Natural killer cell (primary cell): ENCODE data around the gene GATAD2A. TPM values are rescaled to one million over a fixed set of nuclear protein-coding genes. Genes with fewer than 3 reads are reported as not detected.

Source experiments
- ATAC-seq, 3 donors: fragments of 150-1000 bp in 2 of 3; fragments of 200-7000 bp in 1 of 3; cut with Tn5 transposase; 1 replicate in 1 of 3; 2 replicates in 2 of 3; pipeline ENCODE4 v1.10.0; 2021; ENCODE audit warnings: mild to moderate bottlenecking in 2 of 3, moderate library complexity in 2 of 3
- DNase-seq, 2 donors: peaks; one replicate each; pipeline versions ENCODE4 v3.0.0 to v3.0.0-alpha.2; 2013 to 2021; ENCODE audit warnings: mixed read lengths in 1 of 2
- H3K27ac ChIP-seq: one replicate; pipeline ENCODE4 v1.5.1; 2013; ENCODE audit warnings: mild to moderate bottlenecking, low read length
- H3K27me3 ChIP-seq: one replicate; pipeline ENCODE4 v1.6.1; 2013; ENCODE audit warnings: low read length; ENCODE audit not compliant: control insufficient read depth, insufficient read depth
- H3K36me3 ChIP-seq: one replicate; pipeline ENCODE4 v1.6.1; 2013; ENCODE audit warnings: low read length; ENCODE audit not compliant: control insufficient read depth, insufficient read depth
- H3K4me1 ChIP-seq: one replicate; pipeline ENCODE4 v1.6.1; 2013; ENCODE audit warnings: low read length; ENCODE audit not compliant: control insufficient read depth, insufficient read depth
- H3K4me3 ChIP-seq: one replicate; pipeline ENCODE4 v1.5.1; 2013; ENCODE audit warnings: low read length
- H3K9me3 ChIP-seq: one replicate; pipeline ENCODE4 v1.6.1; 2013; ENCODE audit warnings: low read length; ENCODE audit not compliant: control insufficient read depth, insufficient read depth
- H3K27ac Mint-ChIP-seq, 2 donors: one replicate each; pipeline ENCODE4 v1.8.0; 2022; ENCODE audit warnings: mild to moderate bottlenecking in 2 of 2, mixed read lengths in 2 of 2, moderate library complexity in 1 of 2
- H3K27me3 Mint-ChIP-seq, 2 donors: one replicate each; pipeline ENCODE4 v1.8.0; 2022; ENCODE audit warnings: low read depth in 2 of 2, mixed read lengths in 2 of 2
- H3K36me3 Mint-ChIP-seq: one replicate; pipeline ENCODE4 v1.8.0; 2022; ENCODE audit warnings: mixed read lengths
- H3K4me1 Mint-ChIP-seq, 2 donors: one replicate each; pipeline ENCODE4 v1.8.0; 2022; ENCODE audit warnings: mixed read lengths in 2 of 2
- H3K4me3 Mint-ChIP-seq: one replicate; pipeline ENCODE4 v1.8.0; 2022; ENCODE audit warnings: mild to moderate bottlenecking, moderate library complexity, mixed read lengths
- H3K9me3 Mint-ChIP-seq, 2 donors: one replicate each; pipeline ENCODE4 v1.8.0; 2022; ENCODE audit warnings: mixed read lengths in 2 of 2
- WGBS: methylation state at CpG from one replicate; pipeline ENCODE4 v1.1.7; 2013; ENCODE audit warnings: missing lambda C conversion rate; ENCODE audit not compliant: insufficient coverage; 5-methylcytosine and 5-hydroxymethylcytosine counted together
- intact Hi-C: fragments of 100-400 bp; cut with micrococcal nuclease; formaldehyde crosslinking; loops from one replicate; pipeline ENCODE4 v1.14.2; 2022
- total RNA-seq, 4 donors: library from RNA; stranded (reverse); fragments of 120-200 nt in 1 of 4; gene quantifications; one replicate each; pipeline versions ENCODE4 v1.2.3 to v1.2.4, GENCODE V29; 2013 to 2022
- TF ChIP-seq, protein P1 (sequence below): fragments of 200-600 bp; IDR thresholded peaks from one replicate; pipeline ENCODE4 v1.8.0; 2022; ENCODE audit warnings: antibody characterized with exemption

The GATAD2A gene
- total RNA-seq, 3 donors from 2014 or later (not counting 1 experiment from before 2014, with no cell fraction given), result 209 to 232 (median 230) TPM

GRCh38 chr19:19460761-19461265, 55.3 kb downstream of the GATAD2A start:
- peak; percentile 61 to 77 (median 64) for ATAC-seq
- no peaks in the 10 kb centered on the region for H3K36me3 Mint-ChIP-seq
- H3K9me3 ChIP-seq, result no peaks in the 10 kb centered on the region
- peak overlapping the region; percentile 95 for H3K4me3 Mint-ChIP-seq
- peaks cover 97% of the 10 kb centered on the region for H3K4me1 ChIP-seq
- H3K27me3 ChIP-seq, result no peaks in the 10 kb centered on the region
- H3K27me3 Mint-ChIP-seq, result no peaks in the 10 kb centered on the region
- peak overlapping the region; percentile 25 for H3K4me3 ChIP-seq
- peak; percentile 71 to 79 for DNase-seq
- H3K36me3 ChIP-seq, result peaks cover 15% of the 10 kb centered on the region
- intact Hi-C loops, result loop anchor here (1.0 to 5.0 kb wide), 3 partner anchors 14 to 54 kb away; partner anchors contain the start of gene GATAD2A
- no peaks in the 10 kb centered on the region for H3K9me3 Mint-ChIP-seq
- peaks cover 83 to 90% of the 10 kb centered on the region in 2 donors for H3K4me1 Mint-ChIP-seq
- TF ChIP-seq, protein P1, sequence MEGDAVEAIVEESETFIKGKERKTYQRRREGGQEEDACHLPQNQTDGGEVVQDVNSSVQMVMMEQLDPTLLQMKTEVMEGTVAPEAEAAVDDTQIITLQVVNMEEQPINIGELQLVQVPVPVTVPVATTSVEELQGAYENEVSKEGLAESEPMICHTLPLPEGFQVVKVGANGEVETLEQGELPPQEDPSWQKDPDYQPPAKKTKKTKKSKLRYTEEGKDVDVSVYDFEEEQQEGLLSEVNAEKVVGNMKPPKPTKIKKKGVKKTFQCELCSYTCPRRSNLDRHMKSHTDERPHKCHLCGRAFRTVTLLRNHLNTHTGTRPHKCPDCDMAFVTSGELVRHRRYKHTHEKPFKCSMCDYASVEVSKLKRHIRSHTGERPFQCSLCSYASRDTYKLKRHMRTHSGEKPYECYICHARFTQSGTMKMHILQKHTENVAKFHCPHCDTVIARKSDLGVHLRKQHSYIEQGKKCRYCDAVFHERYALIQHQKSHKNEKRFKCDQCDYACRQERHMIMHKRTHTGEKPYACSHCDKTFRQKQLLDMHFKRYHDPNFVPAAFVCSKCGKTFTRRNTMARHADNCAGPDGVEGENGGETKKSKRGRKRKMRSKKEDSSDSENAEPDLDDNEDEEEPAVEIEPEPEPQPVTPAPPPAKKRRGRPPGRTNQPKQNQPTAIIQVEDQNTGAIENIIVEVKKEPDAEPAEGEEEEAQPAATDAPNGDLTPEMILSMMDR, result no peak
- H3K27ac Mint-ChIP-seq, result peak overlapping the region; percentile 97 to 100
- peak overlapping the region; percentile 92 for H3K27ac ChIP-seq
- WGBS, result 12% methylated on average over 18 of the region's 18 CpGs

DNA sequence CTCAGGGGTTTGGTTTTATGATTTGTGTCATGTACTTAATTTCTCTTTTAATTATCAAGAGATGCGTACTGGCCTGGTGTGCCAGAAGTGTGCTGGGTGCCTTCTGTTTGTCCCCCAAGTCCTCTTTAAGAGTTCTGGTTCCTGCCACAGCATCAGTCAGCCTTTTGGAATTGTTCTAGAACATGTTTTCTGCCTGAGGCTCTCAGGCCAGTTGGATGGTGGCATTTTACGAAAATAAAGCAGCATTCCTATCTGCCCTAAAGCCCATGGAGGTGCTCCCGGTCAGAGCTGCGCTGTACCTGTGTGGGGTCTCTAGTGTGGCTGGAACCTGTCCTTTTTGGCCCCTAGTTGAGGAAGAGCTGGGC, 55.8 kb downstream of the GATAD2A start:
- H3K27me3 ChIP-seq, result no peaks in the 10 kb centered on the region
- no peaks in the 10 kb centered on the region for H3K9me3 ChIP-seq
- H3K36me3 ChIP-seq, result peaks cover 20% of the 10 kb centered on the region
- 84% methylated on average over 4 of the region's 4 CpGs for WGBS
- H3K9me3 Mint-ChIP-seq, result no peaks in the 10 kb centered on the region
- peak overlapping the region; percentile 95 for H3K4me3 Mint-ChIP-seq
- H3K27me3 Mint-ChIP-seq, result no peaks in the 10 kb centered on the region
- DNase-seq (no peak), ATAC-seq (no peak)
- H3K27ac ChIP-seq, result peak overlapping the region; percentile 92
- intact Hi-C loops, result loop anchor here (1.0 to 5.0 kb wide), 3 partner anchors 14 to 54 kb away; partner anchors contain the start of gene GATAD2A
- peak overlapping the region; percentile 97 to 100 for H3K27ac Mint-ChIP-seq
- peaks cover 99% of the 10 kb centered on the region for H3K4me1 ChIP-seq
- H3K4me3 ChIP-seq, result no peak overlapping the region
- peaks cover 4% of the 10 kb centered on the region for H3K36me3 Mint-ChIP-seq
- peaks cover 85 to 93% of the 10 kb centered on the region in 2 donors for H3K4me1 Mint-ChIP-seq
- TF ChIP-seq, protein P1, result no peak

- Mint-ChIP-seq H3K27me3 (no peaks in the 10 kb centered on the region), H3K36me3 (peaks cover 8% of the 10 kb centered on the region), H3K27ac (peak overlapping the region; percentile 97 to 100), H3K4me3 (peak overlapping the region; percentile 95), H3K9me3 (no peaks in the 10 kb centered on the region), H3K4me1 (peaks cover 85 to 93% of the 10 kb centered on the region in 2 donors)
- Histone ChIP-seq H3K4me3 (no peak overlapping the region), H3K9me3 (peaks cover 3% of the 10 kb centered on the region), H3K36me3 (peaks cover 26% of the 10 kb centered on the region), H3K4me1 (peaks cover 99% of the 10 kb centered on the region), H3K27me3 (no peaks in the 10 kb centered on the region), H3K27ac (peak overlapping the region; percentile 92)
- 37% methylated on average over 27 of the region's 27 CpGs for WGBS
- TF ChIP-seq, protein P1, result no peak
- intact Hi-C loops, result loop anchor here (1.0 to 5.0 kb wide), 3 partner anchors 15 to 55 kb away; partner anchors contain the start of gene GATAD2A
- peak in 1 of 2 donors; percentile 58 for DNase-seq
- no peak for ATAC-seq
These were observed 56.5 kb downstream of the GATAD2A start for GRCh38 chr19:19461671-19462622.
